ENCODE measurements around the gene GID8.

The GID8 gene

DNA sequence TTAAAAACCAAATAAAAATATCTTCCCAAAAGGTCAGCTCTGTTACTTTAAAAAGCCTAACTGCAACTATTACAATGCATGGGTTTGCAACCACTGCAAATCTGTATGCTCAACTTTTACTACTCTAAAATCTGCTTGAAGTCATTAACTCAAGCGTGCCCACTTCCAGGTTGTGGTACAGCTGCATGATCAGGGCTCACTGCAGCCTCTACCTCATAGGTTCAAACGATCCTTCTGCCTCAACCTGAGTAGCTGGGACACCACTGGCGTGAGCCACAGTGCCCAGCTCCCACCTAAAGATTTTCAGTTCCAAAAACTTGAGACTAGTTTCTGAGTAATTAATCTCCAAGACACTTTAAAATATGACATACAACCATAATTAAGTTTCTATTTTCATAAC is 19.8 kb upstream of the GID8 start:
- TF ChIP-seq, protein P1, sequence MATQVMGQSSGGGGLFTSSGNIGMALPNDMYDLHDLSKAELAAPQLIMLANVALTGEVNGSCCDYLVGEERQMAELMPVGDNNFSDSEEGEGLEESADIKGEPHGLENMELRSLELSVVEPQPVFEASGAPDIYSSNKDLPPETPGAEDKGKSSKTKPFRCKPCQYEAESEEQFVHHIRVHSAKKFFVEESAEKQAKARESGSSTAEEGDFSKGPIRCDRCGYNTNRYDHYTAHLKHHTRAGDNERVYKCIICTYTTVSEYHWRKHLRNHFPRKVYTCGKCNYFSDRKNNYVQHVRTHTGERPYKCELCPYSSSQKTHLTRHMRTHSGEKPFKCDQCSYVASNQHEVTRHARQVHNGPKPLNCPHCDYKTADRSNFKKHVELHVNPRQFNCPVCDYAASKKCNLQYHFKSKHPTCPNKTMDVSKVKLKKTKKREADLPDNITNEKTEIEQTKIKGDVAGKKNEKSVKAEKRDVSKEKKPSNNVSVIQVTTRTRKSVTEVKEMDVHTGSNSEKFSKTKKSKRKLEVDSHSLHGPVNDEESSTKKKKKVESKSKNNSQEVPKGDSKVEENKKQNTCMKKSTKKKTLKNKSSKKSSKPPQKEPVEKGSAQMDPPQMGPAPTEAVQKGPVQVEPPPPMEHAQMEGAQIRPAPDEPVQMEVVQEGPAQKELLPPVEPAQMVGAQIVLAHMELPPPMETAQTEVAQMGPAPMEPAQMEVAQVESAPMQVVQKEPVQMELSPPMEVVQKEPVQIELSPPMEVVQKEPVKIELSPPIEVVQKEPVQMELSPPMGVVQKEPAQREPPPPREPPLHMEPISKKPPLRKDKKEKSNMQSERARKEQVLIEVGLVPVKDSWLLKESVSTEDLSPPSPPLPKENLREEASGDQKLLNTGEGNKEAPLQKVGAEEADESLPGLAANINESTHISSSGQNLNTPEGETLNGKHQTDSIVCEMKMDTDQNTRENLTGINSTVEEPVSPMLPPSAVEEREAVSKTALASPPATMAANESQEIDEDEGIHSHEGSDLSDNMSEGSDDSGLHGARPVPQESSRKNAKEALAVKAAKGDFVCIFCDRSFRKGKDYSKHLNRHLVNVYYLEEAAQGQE (IDR thresholded peaks at IDR 0.05; ENCODE audit: insufficient read depth in 1 of 2, low read depth in 2 of 2, low read length in 2 of 2): no peak
- TF ChIP-seq FOXP2 (optimal IDR thresholded peaks at IDR 0.05; ENCODE audit: borderline replicate concordance, extremely low read depth, extremely low read length, insufficient read depth) (no peak), TAF1 (IDR thresholded peaks at IDR 0.05; ENCODE audit: borderline replicate concordance, insufficient read depth, low read length) (no peak)

DNA sequence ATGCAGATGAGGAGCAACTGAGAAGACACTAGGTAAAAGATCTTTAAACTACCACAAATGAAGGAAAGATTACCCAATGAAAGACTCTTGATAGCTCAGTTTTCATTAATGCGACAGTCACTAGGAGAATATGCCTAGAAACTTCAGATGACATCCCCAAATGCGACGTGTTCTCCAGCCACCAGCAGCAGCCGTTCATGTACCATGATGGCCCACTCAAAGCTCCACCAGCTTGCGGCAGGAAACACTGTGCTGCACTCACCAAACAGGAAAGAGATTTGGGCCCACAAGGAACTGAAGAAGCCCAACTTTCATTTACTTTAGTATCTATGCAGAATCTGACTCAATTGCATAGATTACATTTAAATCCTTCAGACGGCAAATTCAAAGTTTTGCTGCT is 19.1 kb upstream of the GID8 start:
- TF ChIP-seq TAF1 (IDR thresholded peaks at IDR 0.05; ENCODE audit: borderline replicate concordance, insufficient read depth, low read length) (no peak), POLR2AphosphoS5 (IDR thresholded peaks at IDR 0.05; ENCODE audit: low read depth, low read length) (no peak), FOXP2 (optimal IDR thresholded peaks at IDR 0.05; ENCODE audit: borderline replicate concordance, extremely low read depth, extremely low read length, insufficient read depth) (no peak), SIN3A (IDR thresholded peaks at IDR 0.05; ENCODE audit: borderline replicate concordance, insufficient read depth, low read length) (no peak)
- TF ChIP-seq, protein P1 (IDR thresholded peaks at IDR 0.05; ENCODE audit: insufficient read depth in 1 of 2, low read depth in 2 of 2, low read length in 2 of 2): no peak

DNA sequence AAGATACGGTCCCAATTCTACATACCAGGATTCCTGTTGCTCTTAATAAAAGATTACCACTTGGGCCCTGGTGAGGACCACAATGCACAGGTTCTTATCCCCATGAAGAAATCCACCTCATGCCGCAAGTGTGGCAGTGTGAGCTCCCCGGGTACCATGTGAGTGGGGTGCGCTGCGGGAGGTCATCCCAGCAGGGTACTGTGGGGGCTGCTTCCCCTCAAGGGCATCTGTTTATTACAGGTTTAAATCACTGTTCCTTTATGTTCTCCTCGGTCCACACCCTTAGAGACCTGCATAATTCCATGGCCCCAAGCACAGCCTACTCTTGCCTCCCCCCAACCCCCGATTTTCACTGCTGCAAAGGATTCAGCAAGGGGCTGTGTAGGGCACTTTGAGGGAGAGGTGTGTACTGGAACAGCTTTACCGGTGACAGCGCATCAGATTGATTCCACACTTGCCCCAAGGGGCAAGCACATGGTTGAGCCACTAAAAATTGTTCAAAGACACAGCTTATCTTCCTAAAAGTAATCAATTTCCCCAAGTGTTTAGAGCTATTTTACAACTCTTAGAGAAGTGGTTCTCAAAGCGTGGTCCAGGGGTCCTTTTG is 17.8 kb upstream of the GID8 start:
- TF ChIP-seq POLR2AphosphoS5 (IDR thresholded peaks at IDR 0.05; ENCODE audit: low read depth, low read length) (no peak), TAF1 (IDR thresholded peaks at IDR 0.05; ENCODE audit: borderline replicate concordance, insufficient read depth, low read length) (no peak), SIN3A (IDR thresholded peaks at IDR 0.05; ENCODE audit: borderline replicate concordance, insufficient read depth, low read length) (no peak), FOXP2 (optimal IDR thresholded peaks at IDR 0.05; ENCODE audit: borderline replicate concordance, extremely low read depth, extremely low read length, insufficient read depth) (no peak)
- TF ChIP-seq, protein P1 (IDR thresholded peaks at IDR 0.05; ENCODE audit: insufficient read depth in 1 of 2, low read depth in 2 of 2, low read length in 2 of 2): no peak

DNA sequence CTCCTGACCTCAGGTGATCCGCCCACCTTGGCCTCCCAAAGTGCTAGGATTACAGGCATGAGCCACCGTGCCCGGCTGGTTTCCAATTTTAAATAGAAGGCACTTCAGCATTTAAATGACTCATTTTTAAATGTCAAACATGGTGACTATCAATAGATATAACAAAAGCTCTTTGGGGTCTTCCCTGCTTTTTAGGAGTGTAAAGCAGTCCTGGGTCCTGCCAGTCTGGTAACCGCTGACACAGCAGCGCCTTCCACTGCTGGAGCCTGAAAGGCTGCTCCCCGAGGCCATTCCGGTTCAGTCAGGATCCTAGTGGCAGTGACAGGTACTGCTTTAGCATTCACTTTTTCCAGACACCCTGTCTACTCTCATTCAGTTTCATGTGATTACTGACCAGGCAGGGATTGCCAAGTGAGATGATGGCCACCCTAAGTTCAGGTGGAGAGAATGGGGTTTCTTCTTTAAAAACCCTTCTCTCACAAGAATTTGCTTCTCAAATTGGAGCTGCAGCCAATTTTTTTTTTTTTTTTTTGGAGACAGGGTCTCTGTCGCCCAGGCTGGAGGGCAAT is 16.7 kb upstream of the GID8 start:
- no peak for TF ChIP-seq SIN3A (IDR thresholded peaks at IDR 0.05; ENCODE audit: borderline replicate concordance, insufficient read depth, low read length)
- no peak for TF ChIP-seq POLR2AphosphoS5 (IDR thresholded peaks at IDR 0.05; ENCODE audit: low read depth, low read length)
- TF ChIP-seq, protein P1 (IDR thresholded peaks at IDR 0.05; ENCODE audit: insufficient read depth in 1 of 2, low read depth in 2 of 2, low read length in 2 of 2): no peak
- TF ChIP-seq FOXP2 (optimal IDR thresholded peaks at IDR 0.05; ENCODE audit: borderline replicate concordance, extremely low read depth, extremely low read length, insufficient read depth): no peak
- no peak for TF ChIP-seq TAF1 (IDR thresholded peaks at IDR 0.05; ENCODE audit: borderline replicate concordance, insufficient read depth, low read length)
